Upper lobe of left lung (tissue), 4 donors: ENCODE measurements around the gene RGS14.
A peak's percentile ranks its signal among the peaks of the same experiment; 100 is the strongest.

Experiments used
- CTCF ChIP-seq, 6 experiments: fragments of 450-650 bp in 4 of 6; fragments of 200-600 bp in 2 of 6; sonication (generic) in 2 of 6; IDR thresholded peaks; one replicate each; pipeline ENCODE4 v1.5.1; 2016 to 2019; ENCODE audit warnings: antibody characterized with exemption in 6 of 6
- POLR2A ChIP-seq, 4 donors: fragments of 450-650 bp; IDR thresholded peaks; one replicate each; pipeline ENCODE4 v1.5.1; 2016 to 2017; ENCODE audit warnings: antibody characterized with exemption in 4 of 4, mild to moderate bottlenecking in 2 of 4

DNA sequence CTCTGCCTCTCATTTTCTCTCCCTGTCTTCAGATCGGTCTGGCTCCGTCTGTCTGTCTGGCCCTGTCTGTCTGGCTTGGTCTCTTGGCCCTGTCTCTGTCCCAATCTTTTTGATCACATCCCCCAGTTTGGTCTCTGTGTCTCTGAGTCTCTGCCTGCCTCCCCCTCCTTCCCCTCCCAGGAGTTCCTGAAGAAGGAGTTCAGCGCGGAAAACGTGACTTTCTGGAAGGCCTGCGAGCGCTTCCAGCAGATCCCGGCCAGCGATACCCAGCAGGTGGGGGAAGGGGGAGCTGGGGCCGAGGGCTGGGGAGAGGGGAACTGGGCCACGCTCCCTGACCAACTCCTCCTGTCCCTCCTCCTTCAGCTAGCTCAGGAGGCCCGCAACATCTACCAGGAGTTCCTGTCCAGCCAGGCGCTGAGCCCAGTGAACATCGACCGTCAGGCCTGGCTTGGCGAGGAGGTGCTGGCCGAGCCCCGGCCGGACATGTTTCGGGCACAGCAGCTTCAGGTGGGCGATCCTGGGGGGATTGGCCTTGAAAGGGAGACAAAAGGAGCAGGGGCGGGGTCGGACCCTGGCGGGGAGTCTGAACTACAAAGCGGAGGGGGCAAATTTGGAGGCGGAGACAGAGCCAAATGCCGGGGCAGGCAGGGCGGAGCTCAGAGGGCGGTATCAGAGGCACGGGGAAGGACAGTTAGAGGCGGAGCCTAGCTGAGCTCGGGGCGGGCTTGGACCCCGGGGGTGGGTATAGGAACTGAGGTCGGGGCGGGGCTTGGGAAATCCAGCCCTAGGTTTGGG lies 9.0 kb downstream of the RGS14 start:
- peak in 1 of 4 donors; percentile 36 for TF ChIP-seq POLR2A (IDR thresholded peaks at IDR 0.05)
- peak in 1 of 6 experiments; percentile 4 for TF ChIP-seq CTCF (IDR thresholded peaks at IDR 0.05)
